Bone marrow (tissue), 2 donors: ENCODE results near the gene FAM131B.
A peak's percentile ranks its signal among the peaks of the same experiment; 100 is the strongest.

Experiments used
- DNase-seq, 2 donors: peaks; one replicate each; lab custom pipeline; 2025; lab: John Stamatoyannopoulos, UW

The FAM131B gene

GRCh38 chr7:143382126-143382790 lies 19.7 kb upstream of the FAM131B start:
- no peak for DNase-seq

- DNase-seq, result no peak
Measured at GRCh38 chr7:143381427-143382125, 19.1 kb upstream of the FAM131B start.

GRCh38 chr7:143380646-143381426 lies 18.3 kb upstream of the FAM131B start, which contains the start of gene ZYX:
TSS of gene ZYX (plus strand) at chr7:143381345. CDS start at chr7:143381572, 227 bp downstream.
- peak; percentile 88 to 98 for DNase-seq

GRCh38 chr7:143380260-143380645 lies 17.7 kb upstream of the FAM131B start:
- DNase-seq, result peak; percentile 87 to 96

GRCh38 chr7:143379611-143380259 lies 17.2 kb upstream of the FAM131B start:
- DNase-seq, result no peak

GRCh38 chr7:143376396-143376795 lies 13.9 kb upstream of the FAM131B start:
- DNase-seq, result no peak

GRCh38 chr7:143375298-143376034 lies 13.0 kb upstream of the FAM131B start:
- peak in 1 of 2 donors; percentile 90 for DNase-seq

GRCh38 chr7:143374561-143374960 lies 12.0 kb upstream of the FAM131B start:
- peak in 1 of 2 donors; percentile 26 for DNase-seq

GRCh38 chr7:143373255-143373794 lies 10.8 kb upstream of the FAM131B start:
- no peak for DNase-seq

GRCh38 chr7:143372070-143372469 lies 9.6 kb upstream of the FAM131B start:
- peak; percentile 46 to 94 for DNase-seq

- no peak for DNase-seq
Measured at GRCh38 chr7:143369678-143370651, 7.5 kb upstream of the FAM131B start.

GRCh38 chr7:143368387-143368786 lies 5.9 kb upstream of the FAM131B start:
- no peak for DNase-seq

- DNase-seq, result no peak
Measured at GRCh38 chr7:143367972-143368371, 5.5 kb upstream of the FAM131B start.

- DNase-seq, result no peak
Measured at GRCh38 chr7:143363016-143363937, 764 bp upstream of the FAM131B start.

GRCh38 chr7:143361552-143362130 lies 872 bp downstream of the FAM131B start:
- DNase-seq, result no peak

GRCh38 chr7:143360788-143361551 lies 1.5 kb downstream of the FAM131B start:
- DNase-seq, result no peak

- no peak for DNase-seq
Measured at GRCh38 chr7:143359771-143360353, 2.7 kb downstream of the FAM131B start.
